Measurements from ENCODE around the gene PRSS27. TPM values are rescaled to one million over a fixed set of nuclear protein-coding genes. Genes with fewer than 3 reads are reported as not detected.
"Not testable (repeated sequence)": the region's sequence is repeated elsewhere in the genome, so short reads cannot be mapped to it uniquely, and the experiment has no call there.

Gene PRSS27
- total and polyA plus RNA-seq, 2 donors (not counting 3 experiments of a cell fraction or from before 2014, with no cell fraction given), result 0.33 to 0.53 TPM

- dilution Hi-C loops (cut with MboI; ENCODE audit: extremely low pct_ligation_motif_present, low sequenced_read_pairs); H4K20me1 ChIP-seq (replicated peaks; ENCODE audit: control insufficient read depth, extremely low read depth, insufficient read depth, low read length); H3K9me3 ChIP-seq (replicated peaks; ENCODE audit: control insufficient read depth, insufficient read depth, low read length); H3K36me3 ChIP-seq (ENCODE audit: control insufficient read depth in 2 of 2, extremely low read depth in 1 of 2, insufficient read depth in 2 of 2, low read length in 2 of 2); BruUV-seq (replicated peaks); POLR2A ChIA-PET; H3K9ac ChIP-seq (replicated peaks; ENCODE audit: extremely low read depth, insufficient read depth, low read length); H3K4me1 ChIP-seq (ENCODE audit: control insufficient read depth, extremely low read depth, insufficient read depth, low read length); H3K79me2 ChIP-seq (ENCODE audit: control insufficient read depth, insufficient read depth, low read length); H3K27me3 ChIP-seq (ENCODE audit: control insufficient read depth in 2 of 2, insufficient read depth in 2 of 2, low read length in 2 of 2); DNase-seq (ENCODE audit: low read depth, low spot score); H3K9me1 ChIP-seq (replicated peaks; ENCODE audit: control insufficient read depth, extremely low read depth, insufficient read depth, low read length): not testable (repeated sequence)
- peak overlapping the region; percentile 74 for H3K4me2 ChIP-seq (ENCODE audit: insufficient read depth, low read length)
- peak; percentile 67 for FAIRE-seq
- intact Hi-C loops (cut with micrococcal nuclease), result loop anchor here (1.0 to 2.0 kb wide), 4 partner anchors 31 to 147 kb away; partner anchors contain the start of genes KCTD5 and SRRM2
- H3K4me3 ChIP-seq (replicated peaks in 1 of 3; ENCODE audit: insufficient read depth in 1 of 3, low read depth in 1 of 3, low read length in 3 of 3), result peak overlapping the region; percentile 24 to 55 (median 38)
- H2AFZ ChIP-seq (ENCODE audit: low read depth, low read length), result peak overlapping the region; percentile 81
- CTCF ChIA-PET, result interaction anchor here (0.7 kb wide), 1 partner anchor 206 kb away, joined by 3 read pairs; no protein-coding TSS in a partner anchor
- peak overlapping the region; percentile 3 for H3K27ac ChIP-seq (ENCODE audit: insufficient read depth, low read depth, low read length)
Measured at GRCh38 chr16:2721634-2722173, 1.7 kb upstream of the PRSS27 start.

GRCh38 chr16:2720719-2721633 is 952 bp upstream of the PRSS27 start:
- H3K9me1 ChIP-seq (replicated peaks; ENCODE audit: control insufficient read depth, extremely low read depth, insufficient read depth, low read length), result no peaks in the 10 kb centered on the region

More at GRCh38 chr16:2720719-2721633, 952 bp upstream of the PRSS27 start:
- Histone ChIP-seq H3K27ac (ENCODE audit: insufficient read depth, low read depth, low read length) (peak overlapping the region; percentile 41), H3K4me3 (replicated peaks in 1 of 3; ENCODE audit: insufficient read depth in 1 of 3, low read depth in 1 of 3, low read length in 3 of 3) (peak overlapping the region; percentile 38 to 62 (median 55)), H2AFZ (ENCODE audit: low read depth, low read length) (peak overlapping the region; percentile 87), H3K36me3 (ENCODE audit: control insufficient read depth in 2 of 2, extremely low read depth in 1 of 2, insufficient read depth in 2 of 2, low read length in 2 of 2) (no peaks in the 10 kb centered on the region), H3K4me1 (ENCODE audit: control insufficient read depth, extremely low read depth, insufficient read depth, low read length) (peaks cover 4% of the 10 kb centered on the region), H3K79me2 (ENCODE audit: control insufficient read depth, insufficient read depth, low read length) (no peaks in the 10 kb centered on the region), H3K4me2 (ENCODE audit: insufficient read depth, low read length) (peak overlapping the region; percentile 74), H3K27me3 (ENCODE audit: control insufficient read depth in 2 of 2, insufficient read depth in 2 of 2, low read length in 2 of 2) (peaks cover 0 to 4% of the 10 kb centered on the region in 2 experiments), H4K20me1 (replicated peaks; ENCODE audit: control insufficient read depth, extremely low read depth, insufficient read depth, low read length) (no peaks in the 10 kb centered on the region), H3K9ac (replicated peaks; ENCODE audit: extremely low read depth, insufficient read depth, low read length) (peak overlapping the region; percentile 62), H3K9me3 (replicated peaks; ENCODE audit: control insufficient read depth, insufficient read depth, low read length) (no peaks in the 10 kb centered on the region)
- intact Hi-C loops (cut with micrococcal nuclease), result loop anchor here (1.0 to 2.0 kb wide), 4 partner anchors 31 to 148 kb away; partner anchors contain the start of genes KCTD5 and SRRM2
- TSS peak; percentile 72 for BruUV-seq (replicated peaks)
- POLR2A ChIA-PET, result no interaction called here
- FAIRE-seq (peak; percentile 55), DNase-seq (ENCODE audit: low read depth, low spot score) (peak; percentile 64)
- CTCF ChIA-PET, result interaction anchor here (0.7 to 1.0 kb wide), 2 partner anchors 15 to 147 kb away, joined by 3 to 4 read pairs; no protein-coding TSS in a partner anchor
- TF ChIP-seq CTCF (IDR thresholded peaks at IDR 0.05; ENCODE audit: extremely low read depth in 1 of 2, insufficient read depth in 1 of 2, low read depth in 1 of 2, low read length in 2 of 2), result peak; percentile 29 to 61
- TF ChIP-seq POLR2AphosphoS5 (IDR thresholded peaks at IDR 0.05; ENCODE audit: insufficient read depth, low read depth, low read length), result peak; percentile 77
- TF ChIP-seq MAX (IDR thresholded peaks at IDR 0.05; ENCODE audit: insufficient read depth, insufficient read length), result no peak
- peak; percentile 53 for TF ChIP-seq POLR2A (IDR thresholded peaks at IDR 0.05; ENCODE audit: low read depth, low read length)
- dilution Hi-C loops (cut with MboI; ENCODE audit: extremely low pct_ligation_motif_present, low sequenced_read_pairs), result no loop called here

All from endothelial cell of umbilical vein (primary cell).